Epithelial cell of umbilical artery (primary cell): ENCODE data around the gene FAM168B. TPM values are rescaled to one million over a fixed set of nuclear protein-coding genes. Genes with fewer than 3 reads are reported as not detected.

Experiments used
- total RNA-seq: library from RNA; depleted of rRNA; stranded (reverse); fragments of >200 nt; gene quantifications from 2 replicates; pipeline ENCODE4 v1.2.3, GENCODE V29; 2014

FAM168B gene
- total RNA-seq: 102 and 136 TPM in 2 replicates

GRCh38 chr2:131093006-131093695 lies at the start of gene FAM168B:
Gene FAM168B (minus strand): TSS chr2:131093460. CDS start chr2:131082646, 10,814 bp downstream.

GRCh38 chr2:131105156-131105949 lies 12.1 kb upstream of the FAM168B start, which contains the start of gene PLEKHB2:
Gene PLEKHB2 (plus strand): TSS chr2:131105336. CDS start chr2:131120942, 15,606 bp downstream.

Other genes starting within 250 kb of the FAM168B start
- 117 and 162 TPM in 2 replicates for gene PLEKHB2, start 11.9 kb upstream of the FAM168B start, total RNA-seq
- not detected in 2 replicates for gene POTEE, start 116.1 kb upstream of the FAM168B start, total RNA-seq